ENCODE measurements around the gene GC.
"Not testable (repeated sequence)": the region's sequence is repeated elsewhere in the genome, so short reads cannot be mapped to it uniquely, and the experiment has no call there.

Gene GC, protein sequence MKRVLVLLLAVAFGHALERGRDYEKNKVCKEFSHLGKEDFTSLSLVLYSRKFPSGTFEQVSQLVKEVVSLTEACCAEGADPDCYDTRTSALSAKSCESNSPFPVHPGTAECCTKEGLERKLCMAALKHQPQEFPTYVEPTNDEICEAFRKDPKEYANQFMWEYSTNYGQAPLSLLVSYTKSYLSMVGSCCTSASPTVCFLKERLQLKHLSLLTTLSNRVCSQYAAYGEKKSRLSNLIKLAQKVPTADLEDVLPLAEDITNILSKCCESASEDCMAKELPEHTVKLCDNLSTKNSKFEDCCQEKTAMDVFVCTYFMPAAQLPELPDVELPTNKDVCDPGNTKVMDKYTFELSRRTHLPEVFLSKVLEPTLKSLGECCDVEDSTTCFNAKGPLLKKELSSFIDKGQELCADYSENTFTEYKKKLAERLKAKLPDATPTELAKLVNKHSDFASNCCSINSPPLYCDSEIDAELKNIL

DNA sequence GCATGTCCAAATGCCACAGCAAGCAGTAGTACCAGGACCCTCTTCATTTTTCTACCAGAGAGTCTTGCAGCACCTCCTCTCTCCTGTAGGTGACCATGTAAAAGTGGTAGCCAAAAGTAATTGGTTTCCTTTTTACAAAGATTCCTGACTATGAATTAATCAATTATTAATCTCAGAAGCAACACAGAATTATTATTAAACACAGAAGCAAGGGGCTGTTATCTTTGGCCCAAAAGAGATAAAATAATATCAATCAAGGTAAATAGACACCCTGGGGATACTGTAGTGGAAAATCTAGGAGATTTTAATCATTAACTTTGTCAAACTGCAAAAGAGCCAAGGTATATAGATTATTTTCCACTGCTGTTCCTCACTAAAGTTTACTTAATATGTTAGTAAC is at the start of gene GC:
GC (minus strand) TSS at position 108 of the 400 bp plus-strand sequence; CDS start at position 47, 61 bp downstream.
- DNase-seq, result no peak

DNA sequence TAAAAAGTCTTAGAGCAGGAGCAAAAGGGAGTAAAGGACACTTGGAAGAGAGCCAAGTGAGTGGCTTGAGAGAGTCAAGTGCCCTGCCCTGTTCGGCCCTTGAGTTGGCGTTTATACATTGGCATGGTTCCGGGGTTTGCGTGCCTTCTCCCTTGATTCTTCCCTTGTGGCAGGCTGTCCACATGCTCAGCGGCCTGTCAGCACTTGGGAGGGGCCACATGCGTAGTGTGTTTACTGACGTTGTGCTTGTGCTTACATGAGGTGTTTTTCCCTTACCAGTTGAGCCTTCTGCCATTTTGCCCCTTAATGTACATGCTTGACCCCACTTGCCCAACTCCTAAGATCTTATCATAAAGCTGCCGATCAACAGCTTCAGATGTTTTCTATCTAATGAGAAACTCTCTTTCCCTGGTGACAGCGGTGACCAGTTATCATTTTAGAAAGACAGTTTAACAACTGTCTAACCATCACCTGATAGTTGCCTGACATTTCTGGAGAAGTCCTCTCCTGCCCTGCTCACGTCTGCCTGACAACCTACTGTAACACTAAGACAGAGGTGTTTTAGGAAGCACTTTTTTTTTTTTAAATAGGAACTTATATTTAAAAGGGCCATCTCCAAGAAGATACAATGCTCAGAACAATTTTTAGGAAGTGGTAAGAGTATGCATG is 49.5 kb upstream of the GC start:
- no peak for DNase-seq

GRCh38 chr4:71832049-71832448 is 48.2 kb upstream of the GC start:
- no peak for DNase-seq

DNA sequence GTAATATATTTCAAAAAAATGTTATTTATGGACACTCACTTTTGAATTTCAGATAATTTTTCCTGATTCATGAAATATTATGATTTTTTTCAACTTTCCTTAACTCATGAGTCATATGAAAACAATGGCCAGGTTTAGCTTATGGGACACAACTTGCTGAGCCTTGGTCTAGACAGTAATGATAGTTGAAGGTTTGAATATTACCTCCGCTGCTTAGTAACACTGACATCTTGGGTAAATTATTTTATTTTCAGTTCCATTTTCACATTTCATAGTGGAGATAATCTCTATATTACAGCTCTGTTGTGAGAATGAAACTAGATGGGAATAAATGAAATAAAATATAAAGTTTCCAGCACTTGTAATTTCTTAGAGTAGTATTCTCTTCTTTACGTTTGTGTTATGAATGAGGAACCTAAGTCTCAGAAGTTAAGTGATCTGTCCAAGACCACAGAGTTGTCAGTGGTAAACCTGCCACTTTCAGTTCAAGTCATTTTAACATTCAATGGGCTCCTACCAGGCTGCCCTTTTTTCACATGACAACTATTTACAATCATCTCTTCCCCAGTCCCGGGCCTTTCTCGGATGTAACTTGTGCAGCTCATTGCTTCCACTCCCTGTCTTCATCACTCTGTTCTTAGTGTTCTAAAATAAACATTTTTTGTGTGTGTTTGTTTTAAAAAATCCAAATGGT is 46.8 kb upstream of the GC start:
- DNase-seq, result no peak

DNA sequence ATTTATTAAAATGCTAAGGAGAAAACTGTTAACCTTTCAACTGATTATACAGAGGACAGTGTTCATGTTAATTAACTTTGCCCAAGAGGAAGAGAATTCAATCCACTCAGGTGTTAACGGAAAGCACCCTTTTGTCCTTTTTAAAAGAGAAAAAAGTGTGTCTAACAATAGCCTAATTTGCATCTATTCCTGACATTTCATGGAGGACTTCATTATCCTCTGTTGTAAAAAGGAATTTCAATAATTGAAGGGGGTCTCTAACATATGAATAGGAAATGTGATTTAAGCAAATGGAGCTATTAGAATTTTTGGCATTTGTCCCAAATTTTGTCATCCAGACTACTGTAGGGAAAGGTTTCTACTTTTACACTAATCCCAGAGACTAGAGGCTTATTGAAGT is 44.6 kb upstream of the GC start:
- no peak for DNase-seq

- DNase-seq, result no peak
Measured at GRCh38 chr4:71827826-71828225, 43.9 kb upstream of the GC start.

DNA sequence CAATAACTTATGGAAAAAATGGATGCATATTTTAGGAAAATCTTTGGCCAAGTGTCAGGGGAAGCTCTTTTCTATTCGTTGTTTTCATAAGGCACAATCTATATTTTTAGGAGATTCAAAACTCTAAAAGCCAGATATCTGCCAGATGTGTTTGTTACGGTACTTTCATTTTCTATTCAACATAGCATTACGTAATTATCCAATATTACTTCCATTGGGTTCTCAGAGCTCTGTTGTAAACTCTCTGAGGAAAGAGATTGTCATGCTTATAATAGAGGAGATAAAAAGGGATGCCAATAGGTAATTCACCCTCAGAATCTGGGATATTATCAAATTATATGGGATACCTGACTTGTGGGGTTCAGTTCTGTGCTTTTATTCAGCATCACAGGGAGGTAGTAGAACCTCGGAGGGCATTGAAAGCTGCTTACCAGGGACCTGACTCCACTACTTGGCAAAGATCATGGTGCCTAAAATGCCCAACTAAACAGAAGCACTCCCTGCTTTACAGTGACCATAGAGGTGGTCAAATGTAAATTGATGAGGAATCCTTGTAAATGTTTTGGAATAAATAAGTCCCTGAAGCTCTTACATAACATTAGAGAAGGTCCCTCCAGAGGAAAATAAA is 32.9 kb upstream of the GC start:
- no peak for DNase-seq

- DNase-seq, result no peak
Measured at GRCh38 chr4:71814433-71814832, 30.6 kb upstream of the GC start.

DNA sequence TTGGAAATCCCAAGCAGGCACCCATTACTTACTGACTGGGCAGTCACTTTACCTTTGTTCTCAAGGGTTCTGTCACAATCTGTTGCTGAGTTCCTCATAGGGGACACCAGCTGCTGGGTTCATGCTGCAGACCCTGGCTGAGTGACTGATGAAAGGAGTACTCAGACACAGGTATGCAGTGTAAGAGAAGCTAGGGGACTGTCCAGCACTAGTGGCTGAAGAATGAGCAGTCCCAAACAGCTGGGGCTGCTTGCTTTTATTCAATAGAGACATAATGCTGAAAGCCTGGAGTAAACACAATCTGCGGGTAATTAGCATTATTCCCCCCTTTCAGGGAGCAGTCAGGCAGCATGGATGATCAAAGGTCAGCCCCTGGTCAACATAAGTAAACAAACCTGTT is 25.9 kb upstream of the GC start:
- not testable (repeated sequence) for DNase-seq

DNA sequence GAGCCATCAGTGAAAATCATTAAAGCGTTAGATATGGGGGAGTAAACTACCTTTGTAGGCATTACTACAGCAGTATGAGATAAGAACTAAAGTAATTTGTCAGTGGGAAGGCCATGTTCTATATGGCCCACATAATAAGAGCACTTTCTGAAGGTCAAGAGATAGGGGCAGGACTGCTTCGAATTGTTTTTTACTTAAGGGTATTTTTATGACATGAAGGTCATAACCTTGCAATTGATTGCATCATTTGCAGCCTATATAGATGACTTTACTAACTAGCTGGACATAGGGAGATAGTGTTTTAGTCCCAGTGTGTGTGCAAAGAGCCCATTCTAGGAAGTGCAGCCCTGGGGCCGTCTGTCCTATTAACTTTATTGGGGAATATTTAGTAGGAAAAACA is 23.6 kb upstream of the GC start:
- no peak for DNase-seq

GRCh38 chr4:71805230-71805629 is 21.4 kb upstream of the GC start:
- not testable (repeated sequence) for DNase-seq

- DNase-seq, result not testable (repeated sequence)
Measured at GRCh38 chr4:71804017-71804697, 20.3 kb upstream of the GC start.

DNA sequence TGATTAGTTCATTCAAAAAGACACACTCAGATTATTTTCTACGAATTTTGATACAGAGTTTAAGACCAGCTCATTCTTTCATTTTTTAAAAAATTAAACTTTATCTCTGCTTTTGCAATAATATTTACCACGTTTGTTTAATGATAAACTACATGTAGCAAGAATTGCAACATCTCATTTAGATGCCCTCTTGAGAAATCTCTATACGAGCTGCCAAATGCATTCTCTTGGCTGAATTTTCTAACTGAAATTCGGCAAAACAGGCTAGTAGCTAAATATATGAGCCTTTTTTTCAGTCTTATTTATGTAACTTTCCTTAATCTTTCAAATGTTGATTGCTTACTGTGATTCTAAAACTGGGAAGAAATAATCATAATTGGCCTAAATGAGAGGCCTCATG is 2.1 kb upstream of the GC start:
- no peak for DNase-seq

DNA sequence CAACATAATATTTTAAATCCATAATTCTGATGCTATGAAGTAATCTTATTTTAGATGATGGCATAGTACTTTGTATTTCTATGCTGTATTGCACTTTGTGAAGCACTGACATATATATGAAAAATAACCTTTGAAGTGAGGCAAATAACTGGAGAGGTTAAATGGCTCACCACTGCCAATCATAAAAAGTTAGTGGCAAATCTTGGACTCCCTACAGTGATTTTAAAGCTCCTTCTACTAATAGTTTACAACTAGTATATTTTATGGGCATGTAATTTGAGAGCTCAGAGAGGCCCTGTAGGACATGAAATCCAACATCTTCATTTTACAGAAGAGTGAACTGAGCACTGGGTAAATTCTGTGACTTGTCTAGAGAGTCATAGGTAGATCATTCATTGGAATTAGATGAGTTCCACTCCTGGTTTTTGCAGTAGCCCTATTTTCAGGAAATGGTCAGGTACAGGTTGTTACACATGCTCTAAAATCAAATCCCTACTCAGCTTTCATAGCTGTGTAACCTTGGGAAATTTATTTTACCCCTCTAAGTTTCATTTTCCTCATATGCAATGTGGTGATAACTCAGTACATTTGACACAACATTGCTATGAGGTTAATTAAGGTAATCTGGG is 804 bp upstream of the GC start:
- no peak for DNase-seq

DNA sequence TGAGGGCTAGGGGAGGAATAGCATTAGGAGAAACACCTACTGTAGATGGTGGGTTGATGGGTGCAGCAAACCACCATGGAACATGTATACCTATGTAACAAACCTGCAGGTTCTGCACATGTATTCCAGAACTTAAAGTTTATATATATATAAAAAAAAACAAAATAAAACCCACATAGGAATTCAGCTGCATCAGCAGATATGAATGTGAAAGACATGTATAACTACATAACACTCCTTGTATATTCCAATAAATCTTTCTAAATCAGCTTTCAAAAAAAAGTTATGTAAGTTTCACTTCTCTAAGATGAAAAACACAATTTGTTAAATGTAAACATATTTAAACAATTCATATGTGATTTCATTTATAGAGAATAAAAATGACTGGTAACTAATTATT is 6.0 kb downstream of the GC start:
- DNase-seq, result no peak

- no peak for DNase-seq
Measured at GRCh38 chr4:71775449-71775848, 8.4 kb downstream of the GC start.

DNA sequence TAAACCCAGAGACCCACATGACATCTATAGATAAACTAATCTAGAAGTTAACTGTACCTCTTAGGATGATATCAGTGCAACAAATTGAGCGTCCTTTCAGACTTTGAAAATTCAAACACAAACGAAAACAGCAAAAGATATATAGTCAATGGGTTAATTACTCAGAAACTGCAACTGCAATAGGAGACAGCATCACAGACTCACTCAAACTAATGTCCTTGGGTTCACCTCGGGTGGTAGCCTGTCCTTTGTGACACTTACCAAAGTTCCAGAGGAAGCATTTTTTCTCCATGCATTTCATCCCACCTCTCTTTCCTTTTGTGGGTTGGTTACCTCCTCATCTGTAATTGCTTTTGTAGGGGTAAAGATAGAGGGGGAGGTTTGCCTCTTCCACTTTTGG is 9.7 kb downstream of the GC start:
- DNase-seq, result no peak

DNA sequence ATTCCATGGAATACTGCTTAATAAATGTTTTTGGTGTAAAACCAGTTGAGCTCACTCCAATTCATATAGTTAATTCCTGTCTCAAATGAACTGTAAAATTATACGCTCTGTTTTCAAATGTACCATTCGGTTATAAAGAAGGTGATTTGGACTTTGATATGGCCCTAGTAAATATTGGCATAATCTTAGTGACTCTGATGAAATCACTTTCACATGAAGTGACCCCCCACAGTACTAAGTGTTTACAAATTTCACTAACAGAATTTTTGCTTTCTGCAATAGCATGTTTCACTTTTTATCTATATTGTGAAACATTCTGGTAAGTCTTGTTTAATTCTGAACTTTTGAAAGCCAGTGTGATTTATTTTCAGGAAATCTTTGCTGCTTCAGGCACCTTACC is 10.9 kb downstream of the GC start:
- no peak for DNase-seq

DNA sequence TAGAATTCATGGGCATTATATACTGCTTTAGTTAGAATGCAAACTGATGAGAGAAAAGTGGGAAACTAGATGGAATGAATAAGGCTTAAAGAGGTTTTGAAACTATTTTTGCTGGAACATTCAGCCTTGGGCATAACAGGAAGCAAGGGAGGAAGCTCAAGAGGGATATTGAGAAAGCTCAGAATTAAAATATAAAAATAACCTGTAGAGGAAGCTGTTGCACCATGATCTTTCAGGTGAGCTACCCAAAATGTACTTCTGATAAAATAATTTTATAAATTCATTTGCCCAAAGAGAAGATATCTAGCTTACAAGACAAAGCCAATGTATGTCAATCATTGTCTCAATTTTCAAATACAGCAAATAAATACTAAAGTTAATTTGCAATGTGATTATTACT is 11.3 kb downstream of the GC start:
- no peak for DNase-seq

GRCh38 chr4:71771613-71772012 is 12.3 kb downstream of the GC start:
- DNase-seq, result no peak

GRCh38 chr4:71769434-71769833 is 14.4 kb downstream of the GC start:
- no peak for DNase-seq

DNA sequence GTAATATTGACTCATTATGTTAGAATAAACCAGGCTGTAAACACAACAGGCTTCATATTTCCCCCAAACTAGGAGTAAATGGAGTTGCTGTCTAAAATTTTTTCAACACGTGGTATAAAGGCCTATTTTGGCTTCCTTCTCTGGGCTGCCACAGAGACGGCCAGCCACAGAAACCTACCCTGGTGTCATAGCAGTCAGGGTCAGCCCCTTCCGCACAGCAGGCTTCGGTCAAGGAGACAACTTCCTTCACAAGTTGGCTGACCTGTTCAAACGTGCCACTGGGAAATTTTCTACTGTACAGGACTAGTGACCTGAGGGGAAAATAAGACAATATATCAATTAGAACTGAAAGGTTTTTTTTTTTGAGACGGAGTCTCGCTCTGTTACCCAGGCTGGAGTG is 15.8 kb downstream of the GC start:
- no peak for DNase-seq

Data from right hindlimb (tissue), 1 donor.